ENCODE results near the gene ZNF512.
A peak's percentile ranks its signal among the peaks of the same experiment; 100 is the strongest.

DNA sequence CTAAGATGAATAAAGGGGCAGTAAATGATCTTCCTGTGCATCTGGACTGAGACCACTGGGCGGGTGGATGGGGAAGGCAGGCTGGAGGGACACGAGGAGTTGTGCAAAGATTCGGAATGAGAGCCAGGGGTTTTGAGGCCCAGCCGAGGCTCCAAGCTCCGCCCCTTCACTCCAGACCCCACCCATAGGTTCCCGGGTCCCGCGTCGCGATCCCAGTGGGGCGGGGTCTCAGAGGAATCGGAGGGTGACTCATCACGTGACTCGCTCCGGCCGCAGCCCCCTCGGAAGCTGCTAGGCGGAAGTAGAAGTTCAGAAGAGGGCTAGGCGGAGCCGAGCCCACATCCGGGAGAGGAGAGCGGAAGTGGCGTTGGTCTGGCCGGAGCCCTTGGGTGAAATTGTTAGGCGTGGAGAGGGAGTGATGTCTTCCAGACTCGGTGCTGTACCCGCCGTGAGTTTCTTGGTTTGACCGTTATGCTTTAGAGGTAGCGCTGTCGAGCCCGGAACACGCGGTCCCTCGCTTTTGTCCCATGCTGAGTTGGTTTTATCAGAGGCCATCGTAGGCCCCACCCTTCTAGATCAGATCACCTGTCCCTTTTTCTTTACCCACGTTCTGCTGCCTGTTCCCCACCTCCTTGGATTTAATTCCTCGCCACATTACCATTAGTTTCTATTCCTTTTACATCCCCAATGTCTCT lies at the start of gene ZNF512:
- TF ChIP-seq POLR2A (IDR thresholded peaks at IDR 0.05), result peak in 1 of 2 donors; percentile 55
- TF ChIP-seq, protein P1, sequence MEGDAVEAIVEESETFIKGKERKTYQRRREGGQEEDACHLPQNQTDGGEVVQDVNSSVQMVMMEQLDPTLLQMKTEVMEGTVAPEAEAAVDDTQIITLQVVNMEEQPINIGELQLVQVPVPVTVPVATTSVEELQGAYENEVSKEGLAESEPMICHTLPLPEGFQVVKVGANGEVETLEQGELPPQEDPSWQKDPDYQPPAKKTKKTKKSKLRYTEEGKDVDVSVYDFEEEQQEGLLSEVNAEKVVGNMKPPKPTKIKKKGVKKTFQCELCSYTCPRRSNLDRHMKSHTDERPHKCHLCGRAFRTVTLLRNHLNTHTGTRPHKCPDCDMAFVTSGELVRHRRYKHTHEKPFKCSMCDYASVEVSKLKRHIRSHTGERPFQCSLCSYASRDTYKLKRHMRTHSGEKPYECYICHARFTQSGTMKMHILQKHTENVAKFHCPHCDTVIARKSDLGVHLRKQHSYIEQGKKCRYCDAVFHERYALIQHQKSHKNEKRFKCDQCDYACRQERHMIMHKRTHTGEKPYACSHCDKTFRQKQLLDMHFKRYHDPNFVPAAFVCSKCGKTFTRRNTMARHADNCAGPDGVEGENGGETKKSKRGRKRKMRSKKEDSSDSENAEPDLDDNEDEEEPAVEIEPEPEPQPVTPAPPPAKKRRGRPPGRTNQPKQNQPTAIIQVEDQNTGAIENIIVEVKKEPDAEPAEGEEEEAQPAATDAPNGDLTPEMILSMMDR (IDR thresholded peaks at IDR 0.05 in 4 of 5, conservative IDR thresholded peaks at IDR 0.05 in 1 of 5), result peak in 1 of 5 experiments; percentile 5
